Measurements from ENCODE around the gene ZNF236.

- TF ChIP-seq KDM5A (IDR thresholded peaks at IDR 0.05; ENCODE audit: borderline replicate concordance, low read length) (no peak), THRA (CRISPR knock-in tag; IDR thresholded peaks at IDR 0.05; ENCODE audit: borderline replicate concordance) (no peak)
Observed at GRCh38 chr18:76803814-76804213, 18.5 kb upstream of the ZNF236 start.
